ENCODE data around the gene SDHAF4. TPM values are rescaled to one million over a fixed set of nuclear protein-coding genes. Genes with fewer than 3 reads are reported as not detected.

The SDHAF4 gene
- total and polyA plus RNA-seq, 2 donors (not counting 3 experiments of a cell fraction or from before 2014, with no cell fraction given), result 3.6 to 8.6 TPM

DNA sequence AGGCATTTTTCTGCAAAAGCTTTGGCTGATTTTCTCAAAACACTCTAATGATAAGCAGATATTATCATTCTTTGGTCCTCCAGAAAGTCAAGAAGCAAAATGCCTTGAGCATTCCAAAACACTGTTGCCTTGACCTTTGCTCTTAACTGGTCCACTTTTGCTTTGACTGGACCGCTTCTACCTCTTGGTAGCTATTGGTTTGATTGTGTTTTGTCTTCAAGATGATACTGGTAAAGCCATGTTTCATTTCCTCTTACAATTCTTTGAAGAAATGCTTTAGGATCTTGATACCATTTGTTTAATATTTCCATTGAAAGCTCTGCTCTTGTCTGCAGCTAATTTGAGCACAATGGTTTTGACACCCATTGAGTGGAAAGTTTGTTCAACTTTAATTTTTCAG is 35.6 kb upstream of the SDHAF4 start:
- H3K4me3 ChIP-seq (replicated peaks in 1 of 3; ENCODE audit: insufficient read depth in 1 of 3, low read depth in 1 of 3, low read length in 3 of 3), result no peak overlapping the region
- no peak overlapping the region for H3K4me2 ChIP-seq (ENCODE audit: insufficient read depth, low read length)
- H3K4me1 ChIP-seq (ENCODE audit: control insufficient read depth, extremely low read depth, insufficient read depth, low read length), result no peaks in the 10 kb centered on the region
- no peaks in the 10 kb centered on the region for H3K9me1 ChIP-seq (replicated peaks; ENCODE audit: control insufficient read depth, extremely low read depth, insufficient read depth, low read length)
- no peaks in the 10 kb centered on the region for H3K36me3 ChIP-seq (ENCODE audit: control insufficient read depth in 2 of 2, extremely low read depth in 1 of 2, insufficient read depth in 2 of 2, low read length in 2 of 2)
- no peaks in the 10 kb centered on the region for H3K9me3 ChIP-seq (replicated peaks; ENCODE audit: control insufficient read depth, insufficient read depth, low read length)
- DNase-seq (ENCODE audit: low read depth, low spot score), result no peak
- H3K79me2 ChIP-seq (ENCODE audit: control insufficient read depth, insufficient read depth, low read length), result no peaks in the 10 kb centered on the region
- H4K20me1 ChIP-seq (replicated peaks; ENCODE audit: control insufficient read depth, extremely low read depth, insufficient read depth, low read length), result no peaks in the 10 kb centered on the region
- no peak overlapping the region for H3K27ac ChIP-seq (ENCODE audit: insufficient read depth, low read depth, low read length)
- CTCF ChIA-PET, result interaction anchor here (1.1 to 1.6 kb wide), 3 partner anchors 11 to 156 kb away, joined by 3 to 4 read pairs (median 3); no protein-coding TSS in a partner anchor
- H3K9ac ChIP-seq (replicated peaks; ENCODE audit: extremely low read depth, insufficient read depth, low read length), result no peak overlapping the region
- POLR2A ChIA-PET, result no interaction called here
- no peak for FAIRE-seq
- TF ChIP-seq JUN (IDR thresholded peaks at IDR 0.05; ENCODE audit: borderline replicate concordance, insufficient read depth, insufficient read length, low read depth), result no peak
- TF ChIP-seq MAX (IDR thresholded peaks at IDR 0.05; ENCODE audit: insufficient read depth, insufficient read length), result no peak
- TF ChIP-seq GATA2 (IDR thresholded peaks at IDR 0.05; ENCODE audit: insufficient read depth, insufficient read length, low read depth, low read length), result no peak
- no peak for TF ChIP-seq POLR2A (IDR thresholded peaks at IDR 0.05; ENCODE audit: low read depth, low read length)
- no peak for TF ChIP-seq FOS (IDR thresholded peaks at IDR 0.05; ENCODE audit: borderline replicate concordance, insufficient read depth, low read length)
- TF ChIP-seq POLR2AphosphoS5 (IDR thresholded peaks at IDR 0.05; ENCODE audit: insufficient read depth, low read depth, low read length), result no peak
- TF ChIP-seq EZH2 (IDR thresholded peaks at IDR 0.05; ENCODE audit: borderline replicate concordance, low read depth, low read length, severe bottlenecking), result no peak
- no peak for TF ChIP-seq CTCF (IDR thresholded peaks at IDR 0.05; ENCODE audit: extremely low read depth in 1 of 2, insufficient read depth in 1 of 2, low read depth in 1 of 2, low read length in 2 of 2)
- TF ChIP-seq MYC (IDR thresholded peaks at IDR 0.05; ENCODE audit: low read depth, low read length), result no peak
- no TSS peak for BruUV-seq (replicated peaks)
- H2AFZ ChIP-seq (ENCODE audit: low read depth, low read length), result no peak overlapping the region
- intact Hi-C loops (cut with micrococcal nuclease), result no loop called here
- dilution Hi-C loops (cut with MboI; ENCODE audit: extremely low pct_ligation_motif_present, low sequenced_read_pairs), result no loop called here
- H3K27me3 ChIP-seq (ENCODE audit: control insufficient read depth in 2 of 2, insufficient read depth in 2 of 2, low read length in 2 of 2), result no peaks in the 10 kb centered on the region

Data from endothelial cell of umbilical vein (primary cell).